Stimulated activated CD4-positive, alpha-beta T cell treated with anti-CD3 and anti-CD28 coated beads, Interleukin-4, amount 100 ng/mL, for 1 hour (primary cell): ENCODE results near the gene PUSL1.
A peak's percentile ranks its signal among the peaks of the same experiment; 100 is the strongest.

Source experiments
- DNase-seq: peaks from one replicate; pipeline ENCODE4 v3.0.0-alpha.2; 2020

Gene PUSL1

GRCh38 chr1:1342061-1342562 lies 33.7 kb downstream of the PUSL1 start:
- DNase-seq: no peak

GRCh38 chr1:1342584-1343115 lies 34.3 kb downstream of the PUSL1 start:
- DNase-seq: no peak

DNA sequence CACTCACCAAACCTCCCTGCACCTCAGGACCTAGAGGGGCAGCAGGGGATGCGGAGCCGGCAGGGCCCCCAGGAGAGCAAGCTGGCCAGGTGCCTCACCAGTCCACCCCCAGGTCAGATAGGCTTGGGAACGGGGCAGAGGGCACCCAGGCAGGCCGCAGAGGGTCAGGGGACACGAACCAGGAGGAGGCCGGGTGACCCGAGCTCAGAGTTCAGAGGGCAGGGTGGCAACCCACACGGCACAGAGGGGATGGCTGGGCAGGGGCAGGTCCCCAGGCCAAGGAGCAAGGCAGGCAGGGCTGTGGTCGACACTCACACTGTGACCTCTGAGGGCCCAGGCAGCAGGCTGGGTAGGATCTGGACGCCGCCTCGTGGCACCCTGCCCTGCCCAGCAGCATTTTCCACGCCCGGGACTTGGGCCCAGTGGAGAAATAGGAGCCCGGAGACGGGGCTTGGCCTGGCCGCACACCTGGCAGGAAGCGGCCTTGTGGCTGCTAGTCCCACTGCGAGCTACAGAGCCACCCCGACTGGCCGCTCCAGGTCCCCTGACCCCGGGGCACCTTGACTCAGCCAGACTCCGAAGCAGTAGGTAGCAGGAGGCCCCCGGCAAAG lies 35.5 kb downstream of the PUSL1 start:
- no peak for DNase-seq

DNA sequence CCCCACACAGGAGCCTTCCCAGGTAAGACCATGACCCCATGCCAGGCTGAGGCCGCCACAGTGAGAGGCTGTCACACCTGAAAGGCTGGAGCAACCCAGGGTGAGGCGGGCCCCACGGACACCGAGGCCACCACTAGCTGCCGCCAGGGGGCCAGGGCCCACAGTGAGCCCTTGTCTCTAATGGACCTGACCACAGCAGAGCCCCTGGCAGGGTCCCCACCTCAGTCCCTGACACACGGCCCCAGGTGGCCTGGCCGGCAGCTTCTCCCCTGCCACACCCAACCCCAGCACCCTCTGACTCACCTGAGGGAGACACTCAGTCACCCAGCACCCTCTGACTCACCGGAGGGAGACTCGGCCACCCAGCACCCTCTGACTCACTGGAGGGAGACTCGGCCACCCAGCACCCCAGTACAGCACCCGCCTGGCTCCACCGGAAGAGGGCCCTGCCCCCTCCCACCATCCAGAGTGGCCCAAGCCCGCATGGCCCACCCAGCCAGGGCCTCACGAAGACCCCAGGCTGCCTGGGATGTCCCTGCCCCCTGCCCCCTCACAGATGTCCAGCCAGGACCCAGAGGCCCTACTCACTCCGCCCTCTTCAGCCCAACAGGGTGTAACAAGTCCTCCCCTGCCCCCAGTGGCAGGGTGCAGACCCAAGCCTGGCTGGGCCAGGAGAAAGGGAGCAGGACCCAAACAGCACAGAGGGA lies 36.4 kb downstream of the PUSL1 start:
- peak; percentile 45 for DNase-seq

- DNase-seq: no peak
Observed at GRCh38 chr1:1345384-1345783, 37.0 kb downstream of the PUSL1 start.

GRCh38 chr1:1345860-1346500 lies 37.6 kb downstream of the PUSL1 start:
- no peak for DNase-seq

- no peak for DNase-seq
Observed at GRCh38 chr1:1346501-1346890, 38.1 kb downstream of the PUSL1 start.

- DNase-seq: no peak
Observed at GRCh38 chr1:1347026-1347595, 38.7 kb downstream of the PUSL1 start.

DNA sequence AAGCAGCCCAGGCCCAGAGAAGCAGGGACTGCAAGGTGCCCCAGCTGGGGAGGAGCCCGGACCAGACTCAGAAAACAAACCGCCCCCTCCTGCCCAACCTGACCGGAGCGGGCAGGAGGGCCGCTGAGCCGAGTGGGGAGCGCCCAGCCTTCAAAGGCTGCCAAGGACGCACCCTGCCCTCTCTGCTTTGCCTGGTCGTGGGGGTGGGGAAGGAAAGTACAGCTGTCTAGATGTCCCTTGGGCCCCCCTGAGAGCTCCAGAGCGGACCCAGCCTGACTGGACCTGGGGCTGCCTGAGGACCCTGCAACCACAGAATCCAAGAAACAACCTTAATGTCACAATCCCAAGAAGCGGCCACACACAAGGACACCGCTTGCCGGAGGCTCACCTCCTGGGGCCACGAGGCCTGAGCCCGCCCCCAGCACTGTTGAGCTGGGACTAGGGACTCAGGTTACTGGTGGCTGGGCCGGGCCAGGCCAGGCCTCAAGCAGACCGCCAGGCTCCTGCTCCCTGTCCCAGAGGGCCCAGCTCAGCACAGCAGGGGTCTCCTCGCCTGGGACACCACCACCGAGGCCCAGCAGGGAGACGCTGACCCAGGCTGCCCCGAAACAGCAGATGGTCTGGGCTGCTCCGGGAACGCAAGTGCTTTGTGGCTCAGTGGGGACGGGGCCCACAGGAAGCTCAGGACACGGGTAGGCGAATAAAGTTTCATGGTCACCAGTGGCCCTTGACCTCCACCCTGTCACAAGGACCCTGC lies 39.4 kb downstream of the PUSL1 start:
- DNase-seq: no peak

DNA sequence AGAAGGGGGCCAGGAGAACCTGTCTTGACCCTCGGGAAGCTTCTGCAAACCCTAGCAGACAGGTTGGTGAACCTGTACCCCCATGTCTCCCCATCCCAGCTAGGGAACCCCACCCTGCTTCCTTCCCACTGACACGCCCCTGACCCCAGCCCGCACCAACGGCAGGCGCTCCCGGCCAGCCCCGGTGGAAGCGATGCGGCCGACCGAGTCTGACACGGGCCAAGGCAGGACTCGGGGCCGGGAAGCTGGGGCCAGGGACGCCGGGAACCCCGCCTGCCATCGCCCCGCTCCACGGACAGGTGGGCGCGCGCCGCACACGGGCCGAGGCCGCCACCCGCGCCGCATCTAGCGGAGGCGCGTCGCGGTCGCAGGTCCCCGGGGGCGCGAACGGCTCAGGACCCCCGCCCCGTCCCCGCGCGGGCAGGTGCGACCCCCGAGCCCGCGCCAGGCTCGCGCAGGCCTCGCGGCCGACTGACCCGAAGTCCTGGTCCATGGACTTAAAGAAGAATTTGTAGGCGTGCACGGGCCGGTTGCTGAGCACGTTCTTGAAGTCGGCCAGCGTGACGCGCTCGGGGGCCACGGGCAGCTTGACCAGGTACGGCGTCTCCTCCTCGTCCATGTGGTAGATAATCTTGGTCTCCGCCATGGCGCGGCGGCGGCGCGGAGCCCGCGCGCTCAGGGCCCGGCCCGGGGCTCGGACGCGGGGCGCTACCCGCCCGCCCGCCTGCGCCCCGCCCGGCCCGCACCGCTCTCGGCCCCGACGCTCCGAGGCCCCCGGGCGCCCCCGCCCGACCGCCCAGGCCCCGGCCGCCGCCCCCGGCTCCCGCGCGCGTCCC lies 40.2 kb downstream of the PUSL1 start:
- DNase-seq: no peak

- DNase-seq: peak; percentile 77
Observed at GRCh38 chr1:1349256-1350012, 41.0 kb downstream of the PUSL1 start, which contains the start of gene DVL1. DVL1 (minus strand) TSS chr1:1349418; CDS start chr1:1349065, 353 bp downstream.

GRCh38 chr1:1351511-1352427 lies 43.4 kb downstream of the PUSL1 start:
- no peak for DNase-seq

DNA sequence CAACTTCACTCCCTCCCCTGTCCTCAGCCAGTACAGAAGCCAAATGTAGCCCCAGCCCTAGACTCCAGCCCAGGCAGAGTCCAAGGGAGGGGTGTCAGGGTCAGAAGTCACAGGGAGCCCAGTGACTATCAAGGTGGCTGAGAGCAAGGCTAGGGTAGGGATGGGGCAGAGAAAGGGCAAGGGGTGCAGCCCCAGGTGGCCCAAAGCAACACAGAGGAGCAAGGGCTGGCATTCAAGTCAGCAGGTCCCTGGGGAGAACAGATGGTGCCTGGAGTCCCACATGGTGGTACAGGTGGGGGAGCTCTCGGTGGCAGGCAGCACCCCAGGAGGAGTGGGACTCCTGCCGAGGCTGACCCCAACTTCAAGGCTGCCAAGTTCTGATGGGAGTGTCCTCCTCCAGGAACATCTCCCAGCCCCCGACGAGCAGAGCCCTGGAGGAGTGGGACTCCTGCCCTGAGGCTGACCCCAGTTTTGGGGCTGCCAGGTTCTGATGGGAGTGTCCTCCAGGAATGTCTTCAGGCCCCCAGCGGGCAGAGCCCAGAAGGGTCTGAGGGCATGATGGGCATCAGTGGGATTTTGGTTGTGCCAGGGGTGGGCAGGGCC lies 44.5 kb downstream of the PUSL1 start:
- no peak for DNase-seq

DNA sequence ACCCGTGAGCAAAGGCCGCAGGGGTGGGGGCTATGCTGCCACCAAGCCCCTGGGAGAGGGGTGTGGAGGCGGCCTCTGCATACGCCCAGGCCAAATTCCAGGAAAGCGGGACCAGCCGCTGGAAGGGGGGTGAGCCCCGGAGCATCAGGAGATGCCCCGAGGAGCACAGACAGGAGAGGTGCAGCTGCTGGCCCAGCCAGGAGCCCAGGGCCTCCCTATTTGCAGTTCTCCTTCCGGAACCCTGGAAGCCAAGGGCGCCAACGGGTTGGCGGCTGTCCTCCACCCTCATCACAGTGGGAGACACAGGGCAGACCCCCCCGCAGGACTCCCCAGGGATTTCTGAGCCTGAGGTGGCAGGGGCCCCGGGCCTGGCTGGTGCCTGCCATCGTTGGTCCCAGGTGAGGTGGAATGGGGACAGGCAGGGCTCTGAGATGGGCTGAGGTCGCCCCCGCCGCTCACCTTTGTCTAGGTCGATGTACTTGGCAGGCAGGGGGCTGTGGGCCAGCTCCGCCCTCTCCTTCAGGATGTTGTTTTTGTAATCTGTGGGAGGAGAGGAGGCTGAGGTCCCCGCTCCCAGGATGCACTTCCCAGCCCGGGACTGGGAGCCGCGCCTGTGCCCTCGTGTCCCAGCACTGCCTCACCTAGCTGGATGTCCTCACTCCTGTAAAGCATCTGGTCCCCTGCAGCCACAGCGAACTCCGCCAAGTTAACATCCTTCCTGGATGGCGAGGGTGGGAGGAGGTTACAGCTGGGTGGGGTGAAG lies 45.2 kb downstream of the PUSL1 start:
- no peak for DNase-seq

DNA sequence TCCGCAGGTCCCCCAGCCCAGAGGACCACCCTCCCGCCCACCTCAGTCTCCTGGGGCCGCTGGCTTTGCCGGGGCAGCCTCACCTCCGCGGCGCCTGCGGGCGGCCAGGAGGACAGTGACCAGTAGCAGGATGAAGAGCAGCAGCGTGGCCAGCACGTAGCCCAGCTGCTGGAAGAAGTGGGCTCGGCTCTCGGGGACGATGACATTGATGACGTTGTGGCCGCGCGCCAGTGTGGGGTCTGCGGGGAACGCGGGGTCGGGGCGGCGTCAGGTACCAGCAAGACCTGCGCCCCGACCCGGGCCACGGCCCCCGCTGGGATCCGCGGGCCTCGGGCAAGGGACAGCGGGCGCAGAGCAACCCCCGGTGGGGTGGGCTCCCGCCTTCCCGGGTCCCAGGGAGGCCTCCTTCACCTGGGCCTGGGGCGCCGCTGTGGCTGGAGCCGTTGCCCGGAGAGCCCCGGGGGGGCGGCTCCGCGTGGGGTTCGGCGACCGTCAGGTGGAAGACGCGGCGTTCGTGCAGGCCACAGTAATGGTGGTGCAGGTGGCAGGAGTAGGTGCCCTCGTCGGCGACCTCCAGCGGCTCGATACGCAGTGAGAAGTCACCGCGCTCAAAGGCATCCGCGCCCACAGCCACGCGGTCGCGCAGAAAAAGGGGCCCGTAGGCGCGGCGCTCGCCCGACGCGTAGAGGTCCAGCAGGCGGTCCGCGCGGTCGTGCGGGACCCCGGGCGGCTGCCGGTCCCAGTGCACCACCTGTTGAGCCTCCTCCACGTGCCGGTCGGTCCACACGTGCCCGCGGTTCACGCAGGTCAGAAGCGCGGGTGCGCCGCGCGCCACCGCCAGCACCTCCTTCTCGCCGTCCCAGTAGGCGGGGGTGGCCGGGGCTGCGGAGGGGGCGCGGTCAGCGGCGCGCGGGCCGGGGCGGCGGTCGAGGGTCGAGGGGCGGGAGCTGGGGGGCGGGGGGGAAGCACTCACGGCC lies 46.2 kb downstream of the PUSL1 start:
- DNase-seq: no peak

DNA sequence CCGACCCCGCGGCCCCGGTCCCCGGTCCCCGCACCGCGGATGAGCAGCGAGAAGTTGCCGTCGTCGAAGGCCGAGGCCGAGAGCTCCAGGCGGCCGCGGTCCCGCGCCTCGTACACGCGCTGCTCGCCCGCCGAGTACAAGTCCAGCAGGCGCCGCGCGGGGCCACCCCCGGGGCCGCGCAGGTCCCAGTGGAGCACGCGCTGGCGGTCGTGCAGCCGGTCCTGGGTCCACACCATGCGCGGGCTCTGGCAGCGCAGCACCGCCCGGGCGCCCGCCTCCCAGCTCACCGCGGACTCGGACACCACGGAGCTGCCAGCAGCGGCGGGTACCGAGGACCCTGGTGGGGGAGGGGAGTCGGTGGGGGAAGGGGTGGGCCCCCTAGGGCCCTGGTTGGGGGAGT lies 47.0 kb downstream of the PUSL1 start:
- DNase-seq: no peak

GRCh38 chr1:1356166-1356795 lies 47.9 kb downstream of the PUSL1 start:
- DNase-seq: no peak
